Vein endothelial cell (primary cell): ENCODE data around the gene TCEAL5. TPM values are rescaled to one million over a fixed set of nuclear protein-coding genes. Genes with fewer than 3 reads are reported as not detected.

Source experiments
- total RNA-seq: library from RNA; depleted of rRNA; stranded (reverse); fragments of >200 nt; gene quantifications from 2 replicates; pipeline ENCODE4 v1.2.3, GENCODE V29; 2012

The TCEAL5 gene, protein sequence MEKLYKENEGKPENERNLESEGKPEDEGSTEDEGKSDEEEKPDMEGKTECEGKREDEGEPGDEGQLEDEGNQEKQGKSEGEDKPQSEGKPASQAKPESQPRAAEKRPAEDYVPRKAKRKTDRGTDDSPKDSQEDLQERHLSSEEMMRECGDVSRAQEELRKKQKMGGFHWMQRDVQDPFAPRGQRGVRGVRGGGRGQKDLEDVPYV
- not detected in 2 replicates for total RNA-seq

DNA sequence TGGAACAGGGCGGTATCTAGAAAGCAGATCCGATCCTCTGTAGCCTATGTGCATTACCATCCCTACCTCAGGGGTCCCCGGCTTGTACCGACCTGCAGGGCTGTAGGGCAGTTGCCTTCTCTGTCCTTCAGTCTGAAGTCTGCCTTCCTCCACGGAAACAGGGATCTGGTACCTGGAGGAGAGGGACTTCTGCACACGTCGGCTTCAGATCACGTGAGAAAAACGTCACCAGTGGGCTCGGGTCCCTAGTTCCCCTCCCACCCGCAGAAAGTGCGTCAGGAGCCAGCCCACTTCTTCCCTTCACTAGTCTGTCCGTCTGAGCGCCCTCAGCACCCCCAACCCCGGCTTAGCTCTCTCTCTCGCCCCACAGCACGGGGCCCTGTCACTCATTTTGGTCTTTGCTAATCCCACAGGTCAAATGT is at the start of gene TCEAL5:
Gene TCEAL5 (minus strand): TSS at position 170 of the 422 bp plus-strand sequence. CDS start 2,187 bp downstream, outside the sequence.

DNA sequence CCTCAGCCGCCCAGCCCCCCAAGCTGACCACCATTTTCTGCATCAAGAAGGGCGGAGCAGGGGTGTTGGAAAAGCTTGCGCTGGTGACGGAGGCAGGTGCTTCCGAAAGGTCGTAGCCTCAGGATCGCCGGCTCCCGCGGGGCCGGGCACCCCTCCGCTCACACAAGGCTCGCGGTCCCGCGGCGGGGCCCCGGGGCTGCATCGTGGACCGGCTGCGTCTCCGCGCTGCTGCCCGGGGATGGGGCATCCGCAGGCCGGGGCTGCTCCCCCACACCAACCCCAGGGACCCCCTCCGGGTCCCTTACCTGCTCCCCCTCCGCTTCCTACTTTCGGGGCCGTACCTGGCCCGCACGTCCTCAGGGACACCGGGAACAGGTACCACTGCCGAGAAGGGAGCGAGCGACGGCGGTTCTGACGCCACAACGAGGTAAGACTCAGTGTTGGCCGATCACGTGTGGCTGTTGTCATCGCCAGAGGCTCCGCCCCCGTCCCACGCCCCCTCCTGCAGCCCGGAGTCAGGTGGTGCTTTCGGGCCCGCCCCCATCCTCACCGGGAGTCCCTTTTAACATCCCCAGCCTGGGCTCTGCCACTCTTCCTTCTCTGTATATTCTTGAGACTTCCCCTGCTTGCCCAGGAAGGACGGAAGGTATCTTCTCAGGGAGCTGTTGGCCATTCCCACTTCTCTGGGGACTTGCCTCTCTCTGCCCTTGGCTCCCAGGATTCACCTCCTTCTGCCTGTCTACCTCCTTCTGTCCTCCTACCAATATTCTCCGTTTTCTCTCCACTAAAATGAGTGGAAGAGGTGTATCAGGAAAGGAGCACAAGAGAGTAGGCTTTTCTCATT is 34.2 kb upstream of the TCEAL5 start, which contains the start of gene BEX2:
Gene BEX2 (minus strand): TSS at position 436 of the 844 bp plus-strand sequence. CDS start 1,014 bp downstream, outside the sequence.

DNA sequence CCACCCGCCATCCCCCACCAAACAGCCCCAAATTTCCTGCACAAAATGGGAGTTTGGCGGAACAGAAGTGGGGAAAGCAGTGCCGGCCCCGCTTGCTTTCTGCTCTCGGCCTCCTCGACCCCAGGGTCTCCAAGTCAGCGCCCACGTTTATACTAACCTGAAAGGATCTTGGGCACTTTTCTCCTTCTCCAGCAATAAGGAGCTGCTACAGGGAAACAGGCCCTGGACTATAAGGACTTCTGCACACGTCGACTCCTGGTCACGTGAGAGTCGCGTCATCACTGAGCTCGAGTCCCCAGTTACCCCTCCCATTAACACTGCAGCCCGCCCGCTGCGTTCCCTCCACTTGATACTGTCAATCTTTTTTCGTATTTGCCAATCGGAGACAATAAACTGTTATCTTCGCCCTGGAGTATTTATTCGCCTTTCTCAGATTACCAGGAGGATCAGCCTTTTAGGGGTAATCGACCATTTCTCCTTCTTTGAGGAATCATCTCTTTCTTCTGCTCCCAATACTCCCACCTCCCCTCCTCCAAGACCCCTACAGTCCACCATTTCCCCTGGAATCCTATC is 21.5 kb downstream of the TCEAL5 start, which contains the start of gene TCEAL8:
Gene TCEAL8 (minus strand): TSS at position 235 of the 573 bp plus-strand sequence. CDS start 1,176 bp downstream, outside the sequence.

Other genes starting within 250 kb of the TCEAL5 start
- gene BEX1, start 212.6 kb downstream of the TCEAL5 start, total RNA-seq = not detected in 2 replicates
- gene NXF3, start 183.6 kb downstream of the TCEAL5 start, total RNA-seq = not detected in 2 replicates
- 15.7 and 17.0 TPM in 2 replicates for gene BEX4, start 61.6 kb downstream of the TCEAL5 start, total RNA-seq
- gene TCEAL8, start 21.6 kb downstream of the TCEAL5 start, total RNA-seq = 74.5 and 80.4 TPM in 2 replicates
- gene BEX2, start 34.2 kb upstream of the TCEAL5 start, total RNA-seq = 0.38 TPM in 1 of 2 replicates, not detected in the other
- gene TCEAL7, start 53.5 kb upstream of the TCEAL5 start, total RNA-seq = 1.5 and 4.2 TPM in 2 replicates
- 93.4 and 105 TPM in 2 replicates for gene TCEAL9, start 79.8 kb upstream of the TCEAL5 start, total RNA-seq
- 111 and 178 TPM in 2 replicates for gene BEX3, start 99.8 kb upstream of the TCEAL5 start, total RNA-seq
- under 0.01 and 0.10 TPM in 2 replicates for gene RAB40A, start 242.7 kb upstream of the TCEAL5 start, total RNA-seq